ENCODE results near the gene PRXL2C.

- TF ChIP-seq, protein P1, sequence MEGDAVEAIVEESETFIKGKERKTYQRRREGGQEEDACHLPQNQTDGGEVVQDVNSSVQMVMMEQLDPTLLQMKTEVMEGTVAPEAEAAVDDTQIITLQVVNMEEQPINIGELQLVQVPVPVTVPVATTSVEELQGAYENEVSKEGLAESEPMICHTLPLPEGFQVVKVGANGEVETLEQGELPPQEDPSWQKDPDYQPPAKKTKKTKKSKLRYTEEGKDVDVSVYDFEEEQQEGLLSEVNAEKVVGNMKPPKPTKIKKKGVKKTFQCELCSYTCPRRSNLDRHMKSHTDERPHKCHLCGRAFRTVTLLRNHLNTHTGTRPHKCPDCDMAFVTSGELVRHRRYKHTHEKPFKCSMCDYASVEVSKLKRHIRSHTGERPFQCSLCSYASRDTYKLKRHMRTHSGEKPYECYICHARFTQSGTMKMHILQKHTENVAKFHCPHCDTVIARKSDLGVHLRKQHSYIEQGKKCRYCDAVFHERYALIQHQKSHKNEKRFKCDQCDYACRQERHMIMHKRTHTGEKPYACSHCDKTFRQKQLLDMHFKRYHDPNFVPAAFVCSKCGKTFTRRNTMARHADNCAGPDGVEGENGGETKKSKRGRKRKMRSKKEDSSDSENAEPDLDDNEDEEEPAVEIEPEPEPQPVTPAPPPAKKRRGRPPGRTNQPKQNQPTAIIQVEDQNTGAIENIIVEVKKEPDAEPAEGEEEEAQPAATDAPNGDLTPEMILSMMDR (IDR thresholded peaks at IDR 0.05; ENCODE audit: low read depth, low read length) = no peak
- TF ChIP-seq EZH2phosphoT487 (IDR thresholded peaks at IDR 0.05; ENCODE audit: low read depth) = no peak
Measured at GRCh38 chr9:96619491-96620180, 35.5 kb downstream of the PRXL2C start, which contains the start of gene CDC14B.
